ENCODE measurements around the gene GPR31. TPM values are rescaled to one million over a fixed set of nuclear protein-coding genes. Genes with fewer than 3 reads are reported as not detected.

The GPR31 gene
- total and polyA plus RNA-seq, 8 donors: 0.08 TPM; not detected in 7

- peaks cover 0 to 17% of the 10 kb centered on the region in 2 donors for H3K4me1 ChIP-seq
- no peak for TF ChIP-seq CTCF (IDR thresholded peaks at IDR 0.05)
- H3K4me3 ChIP-seq: no peak overlapping the region
- H3K9me3 ChIP-seq: no peaks in the 10 kb centered on the region
- ATAC-seq (no peak), DNase-seq (no peak)
- no peaks in the 10 kb centered on the region for H3K36me3 ChIP-seq
- peaks cover 0 to 7% of the 10 kb centered on the region in 2 donors for H3K27me3 ChIP-seq
- intact Hi-C loops (cut with DNase I): no loop called here
- H3K27ac ChIP-seq: no peak overlapping the region
These were observed 6.1 kb downstream of the GPR31 start for GRCh38 chr6:167151648-167152047.

GRCh38 chr6:167150941-167151549, 6.7 kb downstream of the GPR31 start:
- DNase-seq: no peak
- Histone ChIP-seq H3K36me3 (no peaks in the 10 kb centered on the region), H3K27me3 (peaks cover 0 to 9% of the 10 kb centered on the region in 2 donors), H3K4me3 (no peak overlapping the region), H3K9me3 (no peaks in the 10 kb centered on the region), H3K4me1 (peaks cover 0 to 17% of the 10 kb centered on the region in 2 donors), H3K27ac (no peak overlapping the region)
- no peak for ATAC-seq
- TF ChIP-seq CTCF (IDR thresholded peaks at IDR 0.05): no peak
- intact Hi-C loops (cut with DNase I): no loop called here

- Histone ChIP-seq H3K9me3 (no peaks in the 10 kb centered on the region), H3K4me3 (no peak overlapping the region), H3K27ac (no peak overlapping the region), H3K4me1 (peaks cover 0 to 12% of the 10 kb centered on the region in 2 donors), H3K27me3 (peaks cover 0 to 21% of the 10 kb centered on the region in 2 donors), H3K36me3 (no peaks in the 10 kb centered on the region)
- no peak for DNase-seq
- ATAC-seq: no peak
- intact Hi-C loops (cut with DNase I): loop anchor here in 1 of 2 donors (10.0 kb wide), 1 partner anchor 374 kb away; no protein-coding TSS in a partner anchor
- no peak for TF ChIP-seq CTCF (IDR thresholded peaks at IDR 0.05)
These were observed 8.8 kb downstream of the GPR31 start for GRCh38 chr6:167148997-167149396.

GRCh38 chr6:167148021-167148420, 9.8 kb downstream of the GPR31 start:
- no peak overlapping the region for H3K27ac ChIP-seq
- H3K9me3 ChIP-seq: no peaks in the 10 kb centered on the region
- ATAC-seq (no peak), DNase-seq (no peak)
- H3K4me1 ChIP-seq: peaks cover 0 to 4% of the 10 kb centered on the region in 2 donors
- no peaks in the 10 kb centered on the region for H3K36me3 ChIP-seq
- no peak for TF ChIP-seq CTCF (IDR thresholded peaks at IDR 0.05)
- no peak overlapping the region for H3K4me3 ChIP-seq
- intact Hi-C loops (cut with DNase I): loop anchor here in 1 of 2 donors (10.0 kb wide), 1 partner anchor 373 kb away; no protein-coding TSS in a partner anchor
- H3K27me3 ChIP-seq: peaks cover 0 to 22% of the 10 kb centered on the region in 2 donors

GRCh38 chr6:167146977-167147376, 10.8 kb downstream of the GPR31 start:
- Histone ChIP-seq H3K27me3 (peaks cover 0 to 22% of the 10 kb centered on the region in 2 donors), H3K9me3 (no peaks in the 10 kb centered on the region), H3K4me1 (peaks cover 0 to 4% of the 10 kb centered on the region in 2 donors), H3K36me3 (no peaks in the 10 kb centered on the region), H3K4me3 (peak overlapping the region in 1 of 2 donors; percentile 8), H3K27ac (no peak overlapping the region)
- intact Hi-C loops (cut with DNase I): loop anchor here in 1 of 2 donors (10.0 kb wide), 1 partner anchor 372 kb away; no protein-coding TSS in a partner anchor
- no peak for TF ChIP-seq CTCF (IDR thresholded peaks at IDR 0.05)
- no peak for DNase-seq
- ATAC-seq: no peak

All from left lung (tissue), 10 donors.